Measurements from ENCODE around the gene ARHGAP1. TPM values are rescaled to one million over a fixed set of nuclear protein-coding genes. Genes with fewer than 3 reads are reported as not detected.
A peak's percentile ranks its signal among the peaks of the same experiment; 100 is the strongest.

The ARHGAP1 gene
- total and polyA plus RNA-seq, 2 experiments from 2014 or later: 54.3 to 98.5 TPM

- Histone ChIP-seq H3K9ac (0 out of 2 replicates have a peak overlapping the region, but pooled peaks have one; percentile 7), H3K27ac (peak overlapping the region; percentile 61), H3K4me3 (no peak overlapping the region), H3K4me2 (ENCODE audit: unreplicated experiment) (peak overlapping the region; percentile 20), H3K27me3 (replicated peaks; ENCODE audit: insufficient read depth) (no peaks in the 10 kb centered on the region), H4K20me1 (ENCODE audit: insufficient read depth) (no peaks in the 10 kb centered on the region), H3K9me3 (ENCODE audit: low read depth) (no peaks in the 10 kb centered on the region), H3K9me2 (ENCODE audit: insufficient read depth) (no peaks in the 10 kb centered on the region), H3F3A (ENCODE audit: insufficient read depth) (peaks cover 32% of the 10 kb centered on the region), H2AFZ (no peak overlapping the region), H3K79me2 (ENCODE audit: insufficient read depth) (no peaks in the 10 kb centered on the region), H3K36me3 (ENCODE audit: low read depth) (peaks cover 34% of the 10 kb centered on the region), H3K4me1 (ENCODE audit: insufficient read depth) (peaks cover 26% of the 10 kb centered on the region)
- no peak for TF ChIP-seq EZH2 (IDR thresholded peaks at IDR 0.05; ENCODE audit: insufficient read depth, poor library complexity, severe bottlenecking)
- no peak for TF ChIP-seq EZH2phosphoT487 (IDR thresholded peaks at IDR 0.05; ENCODE audit: insufficient read depth, low read depth)
- WGBS, 2 experiments (ENCODE audit: low coverage in 1 of 2, low lambda C conversion rate in 2 of 2, missing lambda C conversion rate in 2 of 2): 52 to 60% methylated on average over 4 of the region's 4 CpGs
- peak; percentile 86 for DNase-seq
- in situ Hi-C loops (cut with MboI): no loop called here
Measured at GRCh38 chr11:46658259-46658658, 42.2 kb downstream of the ARHGAP1 start.

DNA sequence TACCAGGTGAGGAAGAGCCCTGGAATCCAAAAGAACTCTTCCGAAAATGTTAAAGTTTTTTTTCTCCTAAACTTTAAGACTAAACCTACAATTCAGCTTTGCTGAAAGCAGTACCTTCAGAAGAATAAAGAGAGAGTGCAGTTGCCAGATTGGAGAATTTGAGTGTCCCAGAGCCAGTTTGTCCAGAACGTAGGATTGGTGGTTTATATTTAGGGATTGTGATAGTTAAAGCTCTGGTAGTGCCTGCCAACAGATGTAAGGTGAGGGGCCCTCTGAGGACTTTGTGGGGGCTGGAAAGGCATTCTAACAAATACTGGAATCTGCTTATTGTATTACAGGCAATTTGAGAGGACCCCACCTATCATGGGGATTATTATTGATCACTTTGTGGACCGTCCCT is 43.2 kb downstream of the ARHGAP1 start:
- Histone ChIP-seq H3K9me3 (ENCODE audit: low read depth) (no peaks in the 10 kb centered on the region), H3K27ac (no peak overlapping the region), H3K79me2 (ENCODE audit: insufficient read depth) (no peaks in the 10 kb centered on the region), H3K27me3 (replicated peaks; ENCODE audit: insufficient read depth) (no peaks in the 10 kb centered on the region), H3K9ac (no peak overlapping the region), H3K4me3 (no peak overlapping the region), H3K9me2 (ENCODE audit: insufficient read depth) (no peaks in the 10 kb centered on the region), H3K4me1 (ENCODE audit: insufficient read depth) (peaks cover 26% of the 10 kb centered on the region), H3K4me2 (ENCODE audit: unreplicated experiment) (no peak overlapping the region), H3F3A (ENCODE audit: insufficient read depth) (peaks cover 30% of the 10 kb centered on the region), H3K36me3 (ENCODE audit: low read depth) (peaks cover 28% of the 10 kb centered on the region), H2AFZ (no peak overlapping the region), H4K20me1 (ENCODE audit: insufficient read depth) (no peaks in the 10 kb centered on the region)
- in situ Hi-C loops (cut with MboI): no loop called here
- 77 to 78% methylated on average over 3 of the region's 3 CpGs for WGBS, 2 experiments (ENCODE audit: low coverage in 1 of 2, low lambda C conversion rate in 2 of 2, missing lambda C conversion rate in 2 of 2)
- no peak for DNase-seq
- TF ChIP-seq EZH2phosphoT487 (IDR thresholded peaks at IDR 0.05; ENCODE audit: insufficient read depth, low read depth) (no peak), EZH2 (IDR thresholded peaks at IDR 0.05; ENCODE audit: insufficient read depth, poor library complexity, severe bottlenecking) (no peak)

DNA sequence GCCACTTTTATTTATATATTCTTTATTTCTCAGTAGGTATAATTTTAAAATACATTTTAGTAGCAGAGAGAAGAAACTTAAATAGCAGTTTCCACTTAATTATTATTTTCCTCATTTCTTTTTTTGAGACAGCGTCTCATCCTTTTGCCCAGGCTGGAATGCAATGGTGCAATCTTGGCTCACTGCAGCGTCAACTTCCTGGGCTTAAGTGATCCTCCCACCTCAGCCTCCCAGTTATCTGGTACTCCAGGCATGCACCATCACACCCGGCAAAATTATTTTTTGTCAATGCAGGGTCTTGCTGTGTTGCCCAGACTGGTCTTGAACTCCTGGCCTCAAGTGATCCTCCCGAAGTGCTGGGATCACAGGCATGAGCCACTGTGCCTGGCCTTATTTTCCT is 44.8 kb downstream of the ARHGAP1 start:
- H3K4me1 ChIP-seq (ENCODE audit: insufficient read depth): peaks cover 26% of the 10 kb centered on the region
- 0 out of 2 replicates have a peak, but pooled peaks cover 8% of the 10 kb centered on the region for H3K79me2 ChIP-seq (ENCODE audit: insufficient read depth)
- H2AFZ ChIP-seq: no peak overlapping the region
- H3K27ac ChIP-seq: no peak overlapping the region
- in situ Hi-C loops (cut with MboI): no loop called here
- WGBS, 2 experiments (ENCODE audit: low coverage in 1 of 2, low lambda C conversion rate in 2 of 2, missing lambda C conversion rate in 2 of 2): 81 to 89% methylated on average over 4 of the region's 4 CpGs
- peaks cover 35% of the 10 kb centered on the region; the same call in 1 of the 2 replicates for H3K36me3 ChIP-seq (ENCODE audit: low read depth)
- no peaks in the 10 kb centered on the region for H3K27me3 ChIP-seq (replicated peaks; ENCODE audit: insufficient read depth)
- no peaks in the 10 kb centered on the region for H3K9me2 ChIP-seq (ENCODE audit: insufficient read depth)
- no peaks in the 10 kb centered on the region for H3K9me3 ChIP-seq (ENCODE audit: low read depth)
- DNase-seq: peak; percentile 20
- H3K4me2 ChIP-seq (ENCODE audit: unreplicated experiment): no peak overlapping the region
- no peaks in the 10 kb centered on the region for H4K20me1 ChIP-seq (ENCODE audit: insufficient read depth)
- peaks cover 30% of the 10 kb centered on the region for H3F3A ChIP-seq (ENCODE audit: insufficient read depth)
- no peak for TF ChIP-seq EZH2phosphoT487 (IDR thresholded peaks at IDR 0.05; ENCODE audit: insufficient read depth, low read depth)
- TF ChIP-seq EZH2 (IDR thresholded peaks at IDR 0.05; ENCODE audit: insufficient read depth, poor library complexity, severe bottlenecking): no peak
- H3K4me3 ChIP-seq: no peak overlapping the region
- no peak overlapping the region for H3K9ac ChIP-seq

GRCh38 chr11:46649180-46649738 is 51.2 kb downstream of the ARHGAP1 start:
- H3K79me2 ChIP-seq (ENCODE audit: insufficient read depth): 0 out of 2 replicates have a peak, but pooled peaks cover 9% of the 10 kb centered on the region
- H3K9me3 ChIP-seq (ENCODE audit: low read depth): no peaks in the 10 kb centered on the region
- DNase-seq: peak; percentile 92
- H3K27ac ChIP-seq: peak overlapping the region; percentile 89
- H3K36me3 ChIP-seq (ENCODE audit: low read depth): peaks cover 33% of the 10 kb centered on the region
- H3K4me2 ChIP-seq (ENCODE audit: unreplicated experiment): peak overlapping the region; percentile 68
- 17 to 18% methylated on average over 2 of the region's 2 CpGs for WGBS, 2 experiments (ENCODE audit: low coverage in 1 of 2, low lambda C conversion rate in 2 of 2, missing lambda C conversion rate in 2 of 2)
- H3F3A ChIP-seq (ENCODE audit: insufficient read depth): peaks cover 33% of the 10 kb centered on the region
- H3K4me1 ChIP-seq (ENCODE audit: insufficient read depth): peaks cover 22% of the 10 kb centered on the region
- H4K20me1 ChIP-seq (ENCODE audit: insufficient read depth): no peaks in the 10 kb centered on the region
- H3K9ac ChIP-seq: peak overlapping the region; percentile 64
- H3K4me3 ChIP-seq: peak overlapping the region; percentile 20; the same call in 1 of the 2 replicates
- no peak for TF ChIP-seq EZH2phosphoT487 (IDR thresholded peaks at IDR 0.05; ENCODE audit: insufficient read depth, low read depth)
- no peak for TF ChIP-seq EZH2 (IDR thresholded peaks at IDR 0.05; ENCODE audit: insufficient read depth, poor library complexity, severe bottlenecking)
- no peaks in the 10 kb centered on the region for H3K27me3 ChIP-seq (replicated peaks; ENCODE audit: insufficient read depth)
- in situ Hi-C loops (cut with MboI): no loop called here
- no peak overlapping the region for H2AFZ ChIP-seq
- no peaks in the 10 kb centered on the region for H3K9me2 ChIP-seq (ENCODE audit: insufficient read depth)

Measured in GM23248 (cell line).